Ecto neural progenitor cell (in vitro differentiated cells): Measurements from ENCODE around the gene KIDINS220.

ENCODE experiments used
- DNase-seq: peaks from one replicate; pipeline ENCODE4 v3.0.0-alpha.2; 2018; ENCODE audit warnings: low spot score

Gene KIDINS220

DNA sequence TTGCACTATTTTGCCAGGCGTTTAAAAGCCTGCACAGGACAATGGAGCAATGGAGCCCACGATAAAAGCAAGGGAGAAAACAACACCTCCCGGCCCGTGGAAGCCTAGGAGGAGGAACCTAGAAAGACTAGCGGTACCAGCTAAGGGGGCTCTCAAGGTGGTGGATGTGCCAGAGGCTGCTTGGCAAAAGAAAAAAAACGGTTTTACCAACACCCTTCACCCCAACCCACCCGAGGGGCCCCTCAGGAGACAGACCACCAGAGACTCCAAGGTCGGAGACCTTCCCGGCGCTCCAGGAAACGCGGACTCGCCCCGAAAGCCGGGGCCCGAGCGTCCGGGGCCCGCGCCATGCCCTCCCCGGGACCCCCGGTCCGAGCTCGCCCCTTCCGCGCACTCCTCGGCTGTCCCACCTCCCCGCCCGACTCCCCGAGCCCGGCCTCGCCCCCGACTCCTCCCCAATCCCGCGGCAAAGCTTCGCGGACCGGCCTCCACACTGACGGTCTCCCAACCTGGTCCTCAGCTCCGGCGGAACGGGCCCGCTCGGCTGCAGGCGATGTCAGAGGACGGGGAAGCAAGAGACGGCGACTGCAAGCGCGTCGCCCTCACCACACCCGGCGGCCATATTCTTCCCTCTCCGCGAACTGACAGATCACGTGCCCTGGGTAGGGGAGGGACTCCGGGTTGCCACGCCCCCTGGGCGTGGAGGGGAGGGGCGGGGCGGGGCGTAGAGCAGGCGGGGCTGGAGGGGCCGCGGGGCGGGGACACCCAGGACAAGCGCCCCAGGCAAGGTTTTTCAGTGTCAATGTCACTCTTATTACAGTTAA, at the start of gene KIDINS220:
TSS of gene KIDINS220 (minus strand) at position 643 of the 824 bp plus-strand sequence. CDS start 10,520 bp downstream, outside the sequence.
- DNase-seq = peak; percentile 91

- no peak for DNase-seq
Measured at GRCh38 chr2:8886876-8887275, 49.5 kb upstream of the KIDINS220 start.

- DNase-seq = no peak
Measured at GRCh38 chr2:8886202-8886518, 48.7 kb upstream of the KIDINS220 start.

DNA sequence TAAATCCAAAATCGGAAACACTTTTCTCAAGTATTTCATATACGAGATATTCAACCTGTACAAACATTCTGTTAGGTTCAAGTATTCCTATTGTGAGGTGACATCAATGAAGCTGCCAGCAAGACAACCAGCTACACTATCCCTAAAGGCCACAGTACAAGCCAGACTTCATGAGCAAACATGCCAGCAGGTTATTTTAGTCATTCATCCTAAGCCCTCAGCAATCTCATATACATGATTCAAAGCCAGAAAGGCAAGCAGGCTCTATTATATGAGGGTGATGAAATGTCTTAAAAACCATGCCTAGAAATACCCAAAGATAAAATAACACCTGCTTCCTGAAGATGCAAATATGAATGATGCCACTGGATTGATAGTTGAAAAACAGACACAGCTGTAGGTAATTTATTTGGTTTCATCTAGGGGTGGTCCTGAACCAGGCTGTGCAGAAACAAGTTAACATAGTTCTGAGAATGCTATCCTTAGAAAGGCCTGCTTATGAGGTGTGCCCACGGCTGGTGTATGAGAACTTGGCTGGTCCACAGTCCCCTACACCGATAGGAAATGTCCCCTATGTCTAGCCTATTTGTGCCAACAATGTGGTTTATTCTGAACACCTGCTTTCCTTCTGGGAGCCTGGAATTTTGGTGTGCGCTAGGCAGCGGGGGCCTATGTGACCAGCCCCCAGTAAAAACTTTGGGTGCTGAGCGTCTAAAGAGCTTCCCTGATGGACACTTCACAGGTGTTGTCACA, 48.2 kb upstream of the KIDINS220 start:
- DNase-seq = no peak

DNA sequence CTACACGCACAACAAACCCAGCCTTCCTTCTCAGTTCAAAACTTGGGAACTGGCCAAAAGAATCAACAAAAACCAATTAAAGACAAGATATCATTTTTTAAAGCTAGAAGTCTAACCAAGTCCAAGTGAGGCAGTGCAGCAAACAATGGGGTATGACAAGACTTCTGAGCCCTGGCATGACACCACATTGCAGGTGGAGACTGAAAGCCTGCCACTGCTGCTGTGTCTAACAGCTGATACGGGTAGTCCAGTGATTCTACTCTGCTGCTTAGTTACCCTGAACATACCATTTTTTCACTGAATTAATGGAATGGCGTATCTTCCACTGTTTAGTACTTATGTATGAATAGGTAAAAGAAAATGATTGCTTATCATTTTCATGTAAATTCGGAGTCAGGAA, 47.4 kb upstream of the KIDINS220 start:
- no peak for DNase-seq

- DNase-seq = peak; percentile 68
Measured at GRCh38 chr2:8882094-8882493, 44.7 kb upstream of the KIDINS220 start.

- DNase-seq = no peak
Measured at GRCh38 chr2:8877894-8878293, 40.5 kb upstream of the KIDINS220 start.

DNA sequence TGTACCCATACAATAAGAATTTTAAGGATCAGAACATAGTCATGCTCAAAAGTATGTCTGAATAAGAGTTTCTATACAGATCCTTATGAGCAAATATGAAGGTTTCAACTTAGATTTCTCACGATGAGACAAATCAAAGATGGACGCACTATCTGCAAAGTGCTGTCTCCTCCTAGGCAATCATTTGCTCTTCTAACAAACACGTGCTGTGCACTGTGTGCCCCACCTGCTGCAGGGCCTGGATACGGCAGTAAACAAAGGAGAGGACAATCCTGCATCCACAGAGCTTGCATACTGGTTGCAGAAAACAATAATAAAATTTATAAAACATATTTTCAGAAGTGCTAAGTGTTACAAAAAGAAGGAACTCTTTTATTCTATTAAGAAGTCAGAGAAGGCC, 39.9 kb upstream of the KIDINS220 start:
- no peak for DNase-seq

GRCh38 chr2:8876628-8877027, 39.2 kb upstream of the KIDINS220 start:
- no peak for DNase-seq

GRCh38 chr2:8872821-8873432, 35.5 kb upstream of the KIDINS220 start:
- no peak for DNase-seq

DNA sequence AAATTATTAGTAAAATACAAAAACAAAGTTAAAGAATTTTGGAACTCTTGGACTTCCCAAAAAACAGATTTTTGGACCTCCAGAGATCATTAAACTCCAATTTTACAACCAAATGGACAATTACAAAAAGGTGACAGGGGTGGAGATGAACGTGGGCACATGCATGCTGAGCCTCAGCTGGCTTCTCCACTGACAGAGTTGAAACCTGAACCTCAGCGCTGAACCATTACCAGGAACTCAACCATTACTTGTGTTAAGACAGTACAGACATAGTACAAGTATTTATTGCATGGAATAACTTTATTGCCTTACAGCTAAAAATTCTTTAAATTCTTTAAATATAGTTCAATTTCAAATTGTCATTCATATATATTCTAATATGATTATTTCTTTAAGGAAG, 33.0 kb upstream of the KIDINS220 start:
- DNase-seq = no peak

DNA sequence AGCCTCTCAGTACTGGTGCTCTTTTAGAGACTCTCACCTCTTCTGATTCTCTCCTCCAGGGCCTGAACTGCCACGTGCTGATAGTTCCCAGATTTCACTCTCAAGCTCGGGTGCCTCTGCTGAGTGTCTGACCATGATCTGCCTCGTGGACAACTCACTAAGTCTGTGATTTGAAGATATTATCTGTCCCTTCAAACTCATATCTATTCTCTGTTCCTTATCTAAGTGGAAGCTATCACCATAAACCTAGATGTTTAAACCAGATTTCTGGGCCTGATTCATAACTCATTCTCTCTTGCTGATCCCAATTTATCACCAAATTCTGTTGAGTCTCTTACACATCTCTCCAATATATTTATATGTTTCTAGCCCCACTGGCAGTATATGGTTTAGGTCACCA, 29.9 kb upstream of the KIDINS220 start:
- DNase-seq = no peak

- no peak for DNase-seq
Measured at GRCh38 chr2:8863331-8863953, 26.0 kb upstream of the KIDINS220 start.

DNA sequence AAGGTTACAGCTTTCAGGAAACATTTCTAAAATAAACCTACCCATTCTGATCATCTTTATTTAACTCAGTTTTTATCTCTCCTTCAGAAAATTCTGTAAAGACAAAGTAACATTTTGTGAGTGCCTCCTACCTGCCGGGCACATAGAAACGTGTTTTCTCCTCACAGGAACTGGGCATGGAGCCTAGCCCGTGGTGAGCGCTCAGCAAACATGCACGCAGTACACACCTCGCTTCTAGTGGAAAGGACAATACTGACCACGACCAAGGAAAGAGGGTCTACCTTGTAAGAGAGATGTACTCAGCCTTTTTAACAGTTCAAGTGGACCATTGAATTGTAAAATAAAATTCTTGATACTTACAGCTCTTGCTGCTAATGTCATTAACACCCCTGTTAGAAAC, 24.8 kb upstream of the KIDINS220 start:
- DNase-seq = no peak

DNA sequence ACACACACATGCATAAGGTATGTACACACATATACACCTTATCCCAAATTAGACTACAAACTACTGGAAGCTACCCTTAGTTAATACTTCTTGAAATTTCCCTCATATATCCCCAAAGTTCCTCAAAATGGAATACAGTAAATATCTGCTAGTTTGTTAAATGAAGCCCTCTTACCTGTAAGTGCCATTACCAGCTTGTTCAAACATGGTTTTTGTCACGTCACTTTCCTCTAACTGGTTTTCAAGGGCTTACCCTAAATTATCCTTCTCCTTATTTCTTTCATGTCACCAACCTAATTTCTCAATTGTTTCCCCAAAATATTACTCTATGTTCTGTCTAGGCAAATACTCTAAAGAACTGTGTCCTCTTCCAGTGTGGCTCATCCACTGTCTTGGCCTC, 24.4 kb upstream of the KIDINS220 start:
- no peak for DNase-seq

GRCh38 chr2:8860239-8860638, 22.8 kb upstream of the KIDINS220 start:
- DNase-seq = no peak

DNA sequence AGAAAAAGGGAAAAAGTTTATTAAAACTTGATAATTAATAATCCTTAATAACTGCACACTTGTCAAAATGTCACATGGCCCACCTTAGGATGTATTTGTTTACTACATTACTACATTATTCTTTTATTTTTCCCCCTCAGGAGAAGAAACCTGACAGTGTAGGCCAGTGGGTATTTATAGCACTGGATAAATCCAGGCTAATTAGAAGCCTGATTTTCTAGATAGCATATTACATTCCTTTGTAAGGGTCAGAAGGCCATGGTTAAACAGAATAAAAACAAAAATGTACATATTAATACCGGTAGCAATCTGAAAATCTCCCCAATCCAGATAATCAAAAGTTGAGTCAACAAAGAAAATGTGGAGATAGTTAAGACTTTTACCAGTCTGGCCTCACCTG, 21.5 kb upstream of the KIDINS220 start:
- no peak for DNase-seq

- DNase-seq = no peak
Measured at GRCh38 chr2:8858264-8858663, 20.9 kb upstream of the KIDINS220 start.

DNA sequence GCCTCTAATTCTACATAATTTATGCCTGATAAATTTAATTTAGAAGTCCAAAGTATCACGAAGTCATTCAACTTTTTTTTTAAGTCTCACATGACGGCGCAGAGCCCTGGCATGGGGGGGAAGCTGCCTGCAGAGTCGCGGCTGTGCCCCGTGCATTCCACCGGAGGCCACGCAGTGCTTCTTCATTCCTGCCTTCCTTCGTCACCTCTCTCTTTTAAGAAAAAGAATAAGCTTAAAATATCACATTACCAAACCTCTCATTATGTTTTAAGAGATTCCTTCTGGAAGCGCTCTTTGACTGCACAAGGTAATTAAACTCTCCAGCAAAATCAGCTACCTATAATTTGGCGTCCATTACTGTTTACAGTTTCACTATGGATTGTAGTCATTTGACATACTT, 20.3 kb upstream of the KIDINS220 start:
- no peak for DNase-seq

DNA sequence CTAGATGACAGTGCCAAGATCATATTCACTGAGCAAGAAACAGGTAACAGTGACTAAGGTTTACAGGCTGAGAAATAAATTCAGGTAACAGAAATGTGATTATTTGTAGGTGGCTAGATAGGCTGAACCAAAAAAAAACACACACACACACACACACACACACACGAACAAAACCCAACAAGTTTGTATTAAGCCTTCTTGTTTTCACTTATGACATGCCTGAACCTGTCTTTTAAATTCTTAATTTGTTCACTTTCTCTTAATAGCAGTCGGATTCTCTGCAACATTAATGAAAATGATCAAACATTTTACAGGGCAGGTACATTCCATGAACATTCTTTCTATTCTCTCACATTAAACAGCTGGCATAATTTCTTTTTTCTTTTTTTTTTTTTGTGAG, 18.8 kb upstream of the KIDINS220 start:
- no peak for DNase-seq

DNA sequence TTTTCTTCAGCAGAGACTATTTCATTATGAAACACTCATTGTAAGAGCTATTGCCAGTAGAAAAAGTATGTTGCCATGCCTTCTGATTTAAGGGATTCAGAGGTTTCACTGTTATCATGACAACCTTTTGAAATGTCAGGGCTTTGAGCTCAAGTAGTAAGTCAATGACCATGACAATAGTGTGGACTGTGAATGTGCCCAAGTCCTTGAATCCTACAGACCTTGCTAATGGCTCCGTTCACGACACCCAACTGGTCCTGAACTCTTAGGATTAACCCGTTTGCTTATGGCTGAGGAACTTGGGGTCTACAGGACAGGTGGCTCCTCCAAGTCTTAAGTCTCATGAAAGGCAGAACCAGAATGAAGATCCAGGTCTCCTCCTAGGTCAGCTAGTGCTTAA, 17.6 kb upstream of the KIDINS220 start:
- DNase-seq = no peak

DNA sequence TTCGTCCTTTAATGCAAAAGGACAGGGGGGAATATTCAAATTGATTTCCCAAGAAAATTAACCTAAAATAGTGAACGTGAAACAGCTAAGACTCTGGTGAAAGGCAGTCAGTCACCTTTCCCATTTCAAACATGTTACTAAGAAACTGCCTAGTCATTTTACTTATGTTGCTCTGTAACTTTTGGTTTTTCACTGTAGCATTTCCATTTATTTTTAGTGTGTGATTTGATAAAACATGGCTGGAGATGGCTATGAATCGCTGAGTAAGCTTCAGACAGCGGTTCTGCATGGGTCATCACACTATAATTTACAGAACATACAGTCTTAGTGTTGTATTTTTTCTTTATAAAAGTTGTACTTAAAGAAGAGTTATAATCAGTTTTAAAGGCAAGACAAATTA, 16.0 kb upstream of the KIDINS220 start:
- DNase-seq = no peak
